DMS53 treated with DMSO at 0.1 percent for 48 hours (cell line): ENCODE measurements around the gene CD300LD.

Experiments used
- DNase-seq: peaks from one replicate; lab custom pipeline; 2025; ENCODE audit not compliant: unreplicated experiment; lab: John Stamatoyannopoulos, UW

CD300LD gene

DNA sequence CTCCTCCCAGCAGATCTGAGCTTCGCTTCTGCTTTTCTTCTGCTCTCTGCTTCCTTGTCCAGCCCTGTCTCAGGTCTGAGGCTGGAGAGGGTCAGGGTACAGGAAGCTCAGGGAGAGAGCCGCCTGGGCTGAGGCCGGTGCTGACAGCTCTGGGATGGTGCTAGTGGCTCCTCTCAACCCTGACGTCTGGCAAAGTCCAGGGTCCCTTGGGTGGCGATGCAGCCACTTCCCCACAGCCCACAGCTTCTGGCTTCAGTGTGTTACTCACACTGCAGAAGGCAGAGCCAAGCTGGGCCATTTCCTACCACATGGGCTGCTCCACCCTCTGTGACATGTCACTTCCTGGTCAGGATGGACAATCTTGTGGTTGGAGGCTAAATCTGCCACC, 46.2 kb downstream of the CD300LD start, which contains the start of gene CD300C:
Gene CD300C, minus strand, starts transcription at position 273 of the 388 bp plus-strand sequence. CDS start 333 bp downstream, outside the sequence.
- DNase-seq, result no peak

GRCh38 chr17:74544991-74545842, 46.9 kb downstream of the CD300LD start:
- no peak for DNase-seq

DNA sequence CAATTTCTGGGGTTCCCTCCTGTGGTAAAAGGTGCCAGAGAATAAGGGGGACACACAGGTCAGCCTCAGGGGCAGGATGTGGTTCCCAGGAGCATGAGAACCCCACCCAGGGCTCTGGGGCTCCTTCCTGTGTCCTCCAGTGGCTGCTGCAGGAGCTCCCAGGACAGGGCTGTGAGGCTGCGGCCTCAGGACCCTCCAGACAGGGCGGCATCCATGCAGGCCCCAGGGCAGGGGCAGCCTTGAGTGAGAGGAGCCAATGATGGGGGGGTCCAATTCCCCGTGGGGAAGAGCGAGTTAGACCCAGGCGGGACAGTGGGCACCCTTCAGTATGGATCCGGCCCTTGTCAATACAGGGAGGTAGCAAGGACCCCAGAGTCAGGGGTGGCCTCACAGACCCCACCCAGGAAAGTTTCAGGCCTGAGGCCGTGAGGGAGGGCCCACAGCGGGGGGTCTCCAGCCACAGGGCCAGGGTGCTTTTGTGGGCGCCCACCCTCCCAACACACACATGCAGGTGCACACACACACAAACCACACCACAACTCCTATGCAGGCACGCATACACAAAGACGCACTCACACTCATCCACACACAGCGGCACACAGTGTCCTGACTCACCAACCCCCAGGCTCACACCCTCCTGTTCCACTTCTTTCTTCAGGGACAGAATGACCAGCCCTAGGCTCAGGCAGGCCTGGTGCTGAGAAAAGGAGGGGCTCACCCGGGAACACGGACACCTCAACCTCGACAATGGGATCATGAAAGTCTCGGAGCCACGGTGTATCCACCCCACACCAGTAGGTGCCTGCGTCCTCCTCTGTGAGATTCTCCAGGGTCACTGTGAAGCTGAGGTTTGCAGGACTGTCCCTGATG, 48.0 kb downstream of the CD300LD start:
- DNase-seq, result no peak

- no peak for DNase-seq
Measured at GRCh38 chr17:74543406-74543805, 48.7 kb downstream of the CD300LD start.

GRCh38 chr17:74542727-74543383, 49.2 kb downstream of the CD300LD start:
- no peak for DNase-seq

DNA sequence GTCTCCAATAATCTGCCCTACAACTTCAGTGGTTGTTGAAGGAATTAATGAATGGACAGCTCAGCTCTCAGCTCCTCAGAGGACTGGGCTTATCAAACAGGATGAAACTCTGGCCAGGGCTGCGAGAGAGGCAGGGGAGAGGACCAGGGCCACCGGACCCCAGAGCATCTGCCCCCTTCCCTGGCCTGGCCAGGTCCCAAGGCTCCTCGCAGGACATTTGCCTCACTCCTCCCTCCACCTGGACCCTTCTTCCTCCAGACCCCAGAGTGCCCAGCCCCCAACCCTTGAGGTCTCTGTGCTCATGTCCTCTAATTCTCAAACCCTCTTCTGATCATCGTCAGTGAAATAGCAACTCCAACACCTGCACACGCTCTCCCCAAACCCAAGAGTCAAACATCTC, 49.9 kb downstream of the CD300LD start:
- DNase-seq, result no peak

- DNase-seq, result no peak
Measured at GRCh38 chr17:74541176-74542111, 50.6 kb downstream of the CD300LD start.

- no peak for DNase-seq
Measured at GRCh38 chr17:74539281-74539820, 52.7 kb downstream of the CD300LD start.

DNA sequence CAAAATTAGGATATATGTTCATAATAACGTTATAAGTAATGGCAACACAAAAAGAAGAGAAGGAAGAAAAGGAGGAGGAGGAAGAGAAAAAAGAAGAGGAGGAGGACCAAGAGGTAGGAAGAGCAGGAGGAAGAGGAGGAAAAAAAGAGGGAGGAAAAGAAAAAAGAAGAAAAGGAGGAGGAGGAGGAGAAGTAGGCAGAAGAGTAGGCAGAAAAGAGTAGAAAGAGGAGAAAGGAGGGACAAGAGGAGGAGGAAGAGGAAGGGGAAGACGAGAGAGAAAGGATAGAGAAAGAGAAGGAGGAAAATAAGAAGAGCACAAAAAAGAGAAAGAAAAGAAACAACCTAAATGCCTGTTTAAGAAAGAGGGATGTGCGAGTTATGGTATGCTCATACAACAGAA, 55.2 kb downstream of the CD300LD start:
- no peak for DNase-seq

DNA sequence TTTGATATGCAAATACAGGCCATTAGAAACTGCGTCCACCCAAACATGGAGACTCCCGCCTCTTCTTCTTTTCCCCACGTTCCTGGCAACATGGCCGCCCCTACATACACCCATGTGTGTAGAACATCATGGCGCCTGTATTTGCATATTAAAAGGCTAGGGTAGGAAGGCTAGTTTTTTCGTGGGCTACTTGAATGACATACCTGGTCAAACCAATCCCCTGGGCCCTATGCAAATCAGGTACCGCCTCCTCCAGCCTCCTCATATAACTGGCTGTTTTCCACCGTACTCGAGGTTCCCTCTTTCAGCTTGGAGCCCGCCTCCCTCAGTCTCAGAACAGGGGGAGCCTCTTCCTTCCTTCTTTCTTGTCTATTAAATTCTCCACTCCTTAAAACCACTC, 60.0 kb downstream of the CD300LD start:
- DNase-seq, result no peak

DNA sequence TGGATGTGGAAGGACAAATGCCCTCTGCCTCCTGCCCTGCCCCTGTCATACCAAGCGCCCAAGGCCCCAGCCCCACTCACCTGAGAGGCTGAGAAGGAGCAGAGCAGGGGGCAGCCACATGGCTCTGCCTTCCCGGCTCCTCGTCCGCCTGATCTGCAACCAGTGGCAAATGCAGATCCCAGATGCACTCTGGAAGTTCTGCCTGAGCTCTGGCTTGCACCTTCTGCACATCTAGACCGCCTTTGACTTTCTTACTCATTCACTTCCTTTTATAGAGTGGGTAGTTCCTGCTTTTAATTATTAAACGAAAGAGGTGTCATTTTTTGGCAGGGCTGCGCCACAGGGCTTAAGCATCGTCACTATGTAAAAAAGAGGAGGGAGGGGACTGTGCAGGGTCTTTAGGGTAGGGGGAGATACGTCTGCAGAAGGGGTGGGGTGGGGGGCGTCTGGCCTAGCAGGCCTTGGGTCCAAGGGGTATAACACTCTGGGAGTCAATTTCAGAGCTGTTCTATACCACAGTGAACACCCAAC, 60.8 kb downstream of the CD300LD start, which contains the start of gene CD300LB:
Gene CD300LB, minus strand, starts transcription at position 245 of the 531 bp plus-strand sequence. Its CDS starts 125 bp downstream, at position 120.
- no peak for DNase-seq

- no peak for DNase-seq
Measured at GRCh38 chr17:74530831-74531150, 61.3 kb downstream of the CD300LD start.
